B cell (primary cell): Measurements from ENCODE around the gene ITPKB. TPM values are rescaled to one million over a fixed set of nuclear protein-coding genes. Genes with fewer than 3 reads are reported as not detected.

Experiments used
- ATAC-seq: fragments of 200-7000 bp; cut with Tn5 transposase; one replicate; pipeline ENCODE4 v1.10.0; 2021; ENCODE audit warnings: low read depth, mild to moderate bottlenecking, moderate number of reproducible peaks, moderate library complexity
- CTCF ChIA-PET: fragments of 350-600 bp; sonication (Branson Sonifier 250); formaldehyde crosslinking; loops from one replicate; lab custom pipeline; 2021; ENCODE audit warnings: antibody characterized with exemption, inconsistent platforms; lab: Charles Lee
- POLR2A ChIA-PET: fragments of 350-600 bp; sonication (Branson Sonifier 250); formaldehyde crosslinking; loops from one replicate; lab custom pipeline; 2021; ENCODE audit warnings: antibody characterized with exemption; lab: Charles Lee
- DNase-seq: peaks from one replicate; pipeline ENCODE4 v3.0.0; 2013
- H2AFZ ChIP-seq: 2 replicates; pipeline ENCODE4 v1.6.1; 2012; ENCODE audit warnings: mild to moderate bottlenecking, low read depth, low read length; ENCODE audit not compliant: insufficient read depth, poor library complexity, severe bottlenecking
- H3K27ac ChIP-seq, 2 donors: 1 replicate in 1 of 2; 2 replicates in 1 of 2; pipeline ENCODE4 v1.5.1; 2012 to 2013; ENCODE audit warnings: low read length in 2 of 2, mild to moderate bottlenecking in 2 of 2, moderate library complexity in 1 of 2
- H3K27me3 ChIP-seq, 4 experiments: fragments of 200-600 bp in 1 of 4; sonication (generic) in 1 of 4; replicated peaks in 1 of 4; 1 replicate in 2 of 4; 2 replicates in 2 of 4; pipeline versions ENCODE4 v1.6.1 to v1.7.0; 2013 to 2016; ENCODE audit warnings: low read length in 3 of 4, mild to moderate bottlenecking in 2 of 4, mixed read lengths in 1 of 4, moderate library complexity in 1 of 4; ENCODE audit not compliant: insufficient read depth in 4 of 4, control insufficient read depth in 3 of 4; ENCODE audit errors: control extremely low read depth in 1 of 4
- H3K36me3 ChIP-seq, 2 experiments: replicated peaks in 1 of 2; 1 replicate in 1 of 2; 2 replicates in 1 of 2; pipeline versions ENCODE4 v1.6.1 to v1.7.1; 2013; ENCODE audit warnings: low read length in 1 of 2; ENCODE audit not compliant: insufficient read depth in 2 of 2, control insufficient read depth in 1 of 2; ENCODE audit errors: control extremely low read depth in 1 of 2, extremely low read depth in 1 of 2
- H3K4me1 ChIP-seq, 2 donors: fragments of 200-600 bp in 1 of 2; sonication (generic) in 1 of 2; 1 replicate in 1 of 2; 2 replicates in 1 of 2; pipeline versions ENCODE4 v1.5.1 to v1.6.1; 2013 to 2017; ENCODE audit warnings: low read length in 2 of 2; ENCODE audit not compliant: control insufficient read depth in 2 of 2, insufficient read depth in 2 of 2
- H3K4me2 ChIP-seq: replicated peaks from 2 replicates; pipeline ENCODE3; 2012; ENCODE audit warnings: mild to moderate bottlenecking, low read depth, low read length; ENCODE audit not compliant: poor library complexity, severe bottlenecking
- H3K4me3 ChIP-seq, 5 experiments: fragments of 200-600 bp in 1 of 5; sonication (generic) in 1 of 5; 1 replicate in 3 of 5; 2 replicates in 2 of 5; pipeline versions ENCODE4 v1.5.1 to v1.7.0; 2011 to 2016; ENCODE audit warnings: low read length in 4 of 5, mild to moderate bottlenecking in 4 of 5, low read depth in 2 of 5, control low read depth in 1 of 5, moderate library complexity in 1 of 5; ENCODE audit not compliant: insufficient read depth in 1 of 5; ENCODE audit errors: control extremely low read depth in 1 of 5, extremely low read depth in 1 of 5
- H3K79me2 ChIP-seq: fragments of 200-600 bp; sonication (generic); one replicate; pipeline ENCODE4 v1.6.0; 2016; ENCODE audit warnings: low read length; ENCODE audit not compliant: control insufficient read depth, insufficient read depth
- H3K9ac ChIP-seq: fragments of 200-600 bp; sonication (generic); 2 replicates; pipeline ENCODE4 v1.6.1; 2017; ENCODE audit warnings: mild to moderate bottlenecking, low read length, moderate library complexity
- H3K9me3 ChIP-seq, 3 donors: one replicate each; pipeline versions ENCODE4 v1.6.1 to v1.7.1; 2013; ENCODE audit warnings: low read length in 2 of 3; ENCODE audit not compliant: control insufficient read depth in 2 of 3, insufficient read depth in 1 of 3; ENCODE audit errors: control extremely low read depth in 1 of 3
- H4K20me1 ChIP-seq: 2 replicates; pipeline ENCODE4 v1.6.0; 2012; ENCODE audit warnings: mild to moderate bottlenecking, low read length; ENCODE audit not compliant: insufficient read depth, control insufficient read depth, poor library complexity, severe bottlenecking
- H3K27ac Mint-ChIP-seq: one replicate; pipeline ENCODE4 v1.8.0; 2021; ENCODE audit warnings: mixed read lengths
- H3K27me3 Mint-ChIP-seq: one replicate; pipeline ENCODE4 v1.8.0; 2021; ENCODE audit warnings: mixed read lengths
- H3K4me1 Mint-ChIP-seq: one replicate; pipeline ENCODE4 v1.8.0; 2021; ENCODE audit warnings: mixed read lengths
- H3K4me3 Mint-ChIP-seq: one replicate; pipeline ENCODE4 v1.8.0; 2021; ENCODE audit warnings: mixed read lengths
- H3K9me3 Mint-ChIP-seq: one replicate; pipeline ENCODE4 v1.8.0; 2022; ENCODE audit warnings: mixed read lengths; ENCODE audit not compliant: insufficient read depth
- EZH2 ChIP-seq: IDR thresholded peaks from 2 replicates; pipeline ENCODE4 v1.6.1; 2012; ENCODE audit warnings: borderline replicate concordance, low read depth, mild to moderate bottlenecking, moderate library complexity, low read length; ENCODE audit not compliant: insufficient read depth, poor library complexity, severe bottlenecking
- WGBS: methylation state at CpG from one replicate; pipeline ENCODE4 v1.1.5; 2013; ENCODE audit warnings: missing lambda C conversion rate; ENCODE audit not compliant: insufficient coverage; 5-methylcytosine and 5-hydroxymethylcytosine counted together
- intact Hi-C: fragments of 100-400 bp; cut with micrococcal nuclease; formaldehyde crosslinking; loops from one replicate; pipeline ENCODE4 v1.10.0; 2022
- polyA plus RNA-seq: library from polyadenylated mRNA; depleted of rRNA; stranded (reverse); fragments of >200 nt; gene quantifications from 2 replicates; pipeline ENCODE4 v1.2.3, GENCODE V29; 2012
- small RNA-seq: library from RNA; depleted of rRNA; stranded (forward); fragments of <200 nt; gene quantifications from one replicate; pipeline ENCODE3, GENCODE V24; 2012; ENCODE audit warnings: low replicate concordance, low read depth; ENCODE audit not compliant: insufficient read length
- total RNA-seq, 2 donors: library from RNA; stranded (reverse); fragments of 120-200 nt in 1 of 2; gene quantifications; 1 replicate in 1 of 2; 2 replicates in 1 of 2; pipeline versions ENCODE4 v1.2.3 to v1.2.4, GENCODE V29; 2013 to 2022

ITPKB gene
- total and polyA plus RNA-seq, 2 donors (not counting 1 experiment from before 2014, with no cell fraction given): 21.8 to 93.5 TPM

GRCh38 chr1:226582966-226583365 lies 156.1 kb downstream of the ITPKB start:
- Histone ChIP-seq H3K9ac (no peak overlapping the region), H3K36me3 (no peaks in the 10 kb centered on the region), H3K27me3 (no peaks in the 10 kb centered on the region), H3K4me1 (no peaks in the 10 kb centered on the region), H2AFZ (no peak overlapping the region), H3K27ac (no peak overlapping the region), H3K4me3 (no peak overlapping the region), H4K20me1 (no peaks in the 10 kb centered on the region), H3K79me2 (no peaks in the 10 kb centered on the region), H3K9me3 (peaks cover 0 to 4% (median 0%) of the 10 kb centered on the region in 3 donors), H3K4me2 (no peak overlapping the region)
- Mint-ChIP-seq H3K4me1 (no peaks in the 10 kb centered on the region), H3K9me3 (no peaks in the 10 kb centered on the region), H3K27ac (no peak overlapping the region), H3K4me3 (no peak overlapping the region), H3K27me3 (no peaks in the 10 kb centered on the region)
- intact Hi-C loops: no loop called here
- ChIA-PET POLR2A (no interaction called here), CTCF (interaction anchor here (0.5 to 0.6 kb wide), 2 partner anchors 258 to 563 kb away, joined by 3 read pairs; no protein-coding TSS in a partner anchor)
- DNase-seq (no peak), ATAC-seq (no peak)
- WGBS: 100% methylated on average over 3 of the region's 3 CpGs
- TF ChIP-seq EZH2: no peak

Small RNA genes lying within 50 kb of the gene (small RNA-seq; reads per million reads assigned to genes)
- gene RPS27P5: not detected

Other genes with a start within 250 kb of the ITPKB start
- gene STUM, start 190.5 kb downstream of the ITPKB start, total RNA-seq: 0.69 and 1.1 TPM in 2 replicates
- gene STUM, start 190.5 kb downstream of the ITPKB start, polyA plus RNA-seq: 0.06 and 0.12 TPM in 2 replicates
- gene PSEN2, start 131.3 kb upstream of the ITPKB start, total RNA-seq: 26.0 and 29.9 TPM in 2 replicates
- gene PSEN2, start 131.3 kb upstream of the ITPKB start, polyA plus RNA-seq: 14.4 and 15.8 TPM in 2 replicates
- gene COQ8A, start 201.0 kb upstream of the ITPKB start, total RNA-seq: 48.7 and 58.2 TPM in 2 replicates
- gene COQ8A, start 201.0 kb upstream of the ITPKB start, polyA plus RNA-seq: 44.3 and 62.5 TPM in 2 replicates